ENCODE results near the gene DTNB.
"Not testable (repeated sequence)": the region's sequence is repeated elsewhere in the genome, so short reads cannot be mapped to it uniquely, and the experiment has no call there.

DTNB gene

GRCh38 chr2:25405611-25406295 is 267.6 kb downstream of the DTNB start:
- Histone ChIP-seq H3K27me3 (ENCODE audit: control insufficient read depth in 2 of 2, insufficient read depth in 2 of 2, low read length in 2 of 2) (no peaks in the 10 kb centered on the region), H3K9me3 (ENCODE audit: control insufficient read depth in 2 of 2, low read length in 2 of 2) (no peaks in the 10 kb centered on the region), H3K4me1 (ENCODE audit: control insufficient read depth in 2 of 2, insufficient read depth in 2 of 2, low read length in 2 of 2) (peaks cover 0 to 20% of the 10 kb centered on the region in 2 donors), H3K4me3 (ENCODE audit: low read length in 2 of 2) (no peak overlapping the region), H3K9ac (ENCODE audit: low read depth in 1 of 2, low read length in 2 of 2) (no peak overlapping the region), H3K36me3 (ENCODE audit: control insufficient read depth in 2 of 2, insufficient read depth in 2 of 2, low read length in 2 of 2) (no peaks in the 10 kb centered on the region), H3K27ac (ENCODE audit: low read depth in 2 of 2, low read length in 2 of 2) (no peak overlapping the region)

- H3K27me3 ChIP-seq (ENCODE audit: control insufficient read depth in 2 of 2, insufficient read depth in 2 of 2, low read length in 2 of 2); H3K9ac ChIP-seq (ENCODE audit: low read depth in 1 of 2, low read length in 2 of 2); H3K36me3 ChIP-seq (ENCODE audit: control insufficient read depth in 2 of 2, insufficient read depth in 2 of 2, low read length in 2 of 2); H3K4me3 ChIP-seq (ENCODE audit: low read length in 2 of 2); H3K9me3 ChIP-seq (ENCODE audit: control insufficient read depth in 2 of 2, low read length in 2 of 2): not testable (repeated sequence)
- Histone ChIP-seq H3K27ac (ENCODE audit: low read depth in 2 of 2, low read length in 2 of 2) (peak overlapping the region in 1 of 2 donors; percentile 67), H3K4me1 (ENCODE audit: control insufficient read depth in 2 of 2, insufficient read depth in 2 of 2, low read length in 2 of 2) (peaks cover 0 to 22% of the 10 kb centered on the region in 2 donors)
These were observed 270.1 kb downstream of the DTNB start for GRCh38 chr2:25403120-25403760.

GRCh38 chr2:25402477-25402876 is 270.9 kb downstream of the DTNB start:
- Histone ChIP-seq H3K4me1 (ENCODE audit: control insufficient read depth in 2 of 2, insufficient read depth in 2 of 2, low read length in 2 of 2) (peaks cover 0 to 22% of the 10 kb centered on the region in 2 donors), H3K27me3 (ENCODE audit: control insufficient read depth in 2 of 2, insufficient read depth in 2 of 2, low read length in 2 of 2) (no peaks in the 10 kb centered on the region), H3K36me3 (ENCODE audit: control insufficient read depth in 2 of 2, insufficient read depth in 2 of 2, low read length in 2 of 2) (no peaks in the 10 kb centered on the region), H3K9me3 (ENCODE audit: control insufficient read depth in 2 of 2, low read length in 2 of 2) (no peaks in the 10 kb centered on the region), H3K9ac (ENCODE audit: low read depth in 1 of 2, low read length in 2 of 2) (no peak overlapping the region), H3K4me3 (ENCODE audit: low read length in 2 of 2) (no peak overlapping the region), H3K27ac (ENCODE audit: low read depth in 2 of 2, low read length in 2 of 2) (peak overlapping the region in 1 of 2 donors; percentile 35)

- Histone ChIP-seq H3K4me1 (ENCODE audit: control insufficient read depth in 2 of 2, insufficient read depth in 2 of 2, low read length in 2 of 2) (peaks cover 0 to 22% of the 10 kb centered on the region in 2 donors), H3K27me3 (ENCODE audit: control insufficient read depth in 2 of 2, insufficient read depth in 2 of 2, low read length in 2 of 2) (no peaks in the 10 kb centered on the region), H3K9ac (ENCODE audit: low read depth in 1 of 2, low read length in 2 of 2) (no peak overlapping the region), H3K9me3 (ENCODE audit: control insufficient read depth in 2 of 2, low read length in 2 of 2) (no peaks in the 10 kb centered on the region), H3K27ac (ENCODE audit: low read depth in 2 of 2, low read length in 2 of 2) (peak overlapping the region; percentile 7 to 35), H3K36me3 (ENCODE audit: control insufficient read depth in 2 of 2, insufficient read depth in 2 of 2, low read length in 2 of 2) (no peaks in the 10 kb centered on the region), H3K4me3 (ENCODE audit: low read length in 2 of 2) (no peak overlapping the region)
These were observed 271.9 kb downstream of the DTNB start for GRCh38 chr2:25401307-25402026.

- H3K27ac ChIP-seq (ENCODE audit: low read depth in 2 of 2, low read length in 2 of 2), result peak overlapping the region in 1 of 2 donors; percentile 2
- H3K27me3 ChIP-seq (ENCODE audit: control insufficient read depth in 2 of 2, insufficient read depth in 2 of 2, low read length in 2 of 2), result no peaks in the 10 kb centered on the region
These were observed 272.7 kb downstream of the DTNB start for GRCh38 chr2:25400576-25401216.

DNA sequence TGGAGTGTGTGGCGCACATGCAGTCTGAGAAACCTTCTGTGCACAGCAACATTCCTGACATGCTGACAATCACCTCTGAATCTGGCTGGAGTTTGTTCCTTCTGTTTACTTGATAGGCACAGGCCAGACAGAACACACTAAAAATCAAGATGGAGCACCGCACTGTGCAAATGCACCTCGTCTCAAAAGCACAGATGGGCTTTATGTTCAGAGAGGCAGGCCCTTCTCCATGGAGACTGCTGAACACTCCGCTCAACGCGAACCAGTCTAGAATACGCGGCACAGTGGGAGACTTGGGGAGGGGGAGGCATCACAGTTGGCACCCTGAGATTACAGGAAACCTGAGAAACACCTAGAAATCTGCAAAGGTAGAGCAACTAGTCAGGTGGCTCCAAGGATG is 273.2 kb downstream of the DTNB start:
- Histone ChIP-seq H3K27ac (ENCODE audit: low read depth in 2 of 2, low read length in 2 of 2) (peak overlapping the region in 1 of 2 donors; percentile 2), H3K4me3 (ENCODE audit: low read length in 2 of 2) (no peak overlapping the region)

More at GRCh38 chr2:25400576-25401216, 272.7 kb downstream of the DTNB start:
- peaks cover 0 to 22% of the 10 kb centered on the region in 2 donors for H3K4me1 ChIP-seq (ENCODE audit: control insufficient read depth in 2 of 2, insufficient read depth in 2 of 2, low read length in 2 of 2)
- no peak overlapping the region for H3K9ac ChIP-seq (ENCODE audit: low read depth in 1 of 2, low read length in 2 of 2)
- no peaks in the 10 kb centered on the region for H3K36me3 ChIP-seq (ENCODE audit: control insufficient read depth in 2 of 2, insufficient read depth in 2 of 2, low read length in 2 of 2)
- no peak overlapping the region for H3K4me3 ChIP-seq (ENCODE audit: low read length in 2 of 2)
- no peaks in the 10 kb centered on the region for H3K9me3 ChIP-seq (ENCODE audit: control insufficient read depth in 2 of 2, low read length in 2 of 2)

GRCh38 chr2:25398534-25398933 is 274.8 kb downstream of the DTNB start:
- Histone ChIP-seq H3K27me3 (ENCODE audit: control insufficient read depth in 2 of 2, insufficient read depth in 2 of 2, low read length in 2 of 2) (no peaks in the 10 kb centered on the region), H3K4me1 (ENCODE audit: control insufficient read depth in 2 of 2, insufficient read depth in 2 of 2, low read length in 2 of 2) (peaks cover 0 to 22% of the 10 kb centered on the region in 2 donors), H3K9me3 (ENCODE audit: control insufficient read depth in 2 of 2, low read length in 2 of 2) (no peaks in the 10 kb centered on the region), H3K4me3 (ENCODE audit: low read length in 2 of 2) (no peak overlapping the region), H3K27ac (ENCODE audit: low read depth in 2 of 2, low read length in 2 of 2) (no peak overlapping the region), H3K36me3 (ENCODE audit: control insufficient read depth in 2 of 2, insufficient read depth in 2 of 2, low read length in 2 of 2) (no peaks in the 10 kb centered on the region), H3K9ac (ENCODE audit: low read depth in 1 of 2, low read length in 2 of 2) (no peak overlapping the region)

More for the DNA sequence above, 273.2 kb downstream of the DTNB start:
- Histone ChIP-seq H3K4me1 (ENCODE audit: control insufficient read depth in 2 of 2, insufficient read depth in 2 of 2, low read length in 2 of 2) (peaks cover 0 to 22% of the 10 kb centered on the region in 2 donors), H3K9ac (ENCODE audit: low read depth in 1 of 2, low read length in 2 of 2) (no peak overlapping the region), H3K9me3 (ENCODE audit: control insufficient read depth in 2 of 2, low read length in 2 of 2) (no peaks in the 10 kb centered on the region), H3K36me3 (ENCODE audit: control insufficient read depth in 2 of 2, insufficient read depth in 2 of 2, low read length in 2 of 2) (no peaks in the 10 kb centered on the region), H3K27me3 (ENCODE audit: control insufficient read depth in 2 of 2, insufficient read depth in 2 of 2, low read length in 2 of 2) (no peaks in the 10 kb centered on the region)

DNA sequence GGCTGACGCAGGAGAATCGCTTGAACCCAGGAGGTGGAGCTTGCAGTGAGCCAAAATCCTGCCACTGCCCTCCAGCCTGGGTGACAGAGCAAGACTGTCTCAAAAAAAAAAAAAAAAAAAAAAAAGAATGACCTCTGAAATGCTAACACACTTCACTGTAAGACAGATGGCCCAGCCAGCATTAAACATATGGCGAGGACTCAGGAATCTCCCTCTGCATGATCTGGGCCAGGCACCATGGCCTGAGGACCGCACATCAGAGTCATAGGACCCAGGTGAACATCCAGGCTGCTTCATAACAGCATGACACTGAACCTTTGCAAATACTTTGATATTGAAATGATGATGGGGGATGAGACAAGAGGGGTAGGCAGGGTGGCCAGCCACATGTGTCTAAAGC is 275.6 kb downstream of the DTNB start:
- no peaks in the 10 kb centered on the region for H3K27me3 ChIP-seq (ENCODE audit: control insufficient read depth in 2 of 2, insufficient read depth in 2 of 2, low read length in 2 of 2)

DNA sequence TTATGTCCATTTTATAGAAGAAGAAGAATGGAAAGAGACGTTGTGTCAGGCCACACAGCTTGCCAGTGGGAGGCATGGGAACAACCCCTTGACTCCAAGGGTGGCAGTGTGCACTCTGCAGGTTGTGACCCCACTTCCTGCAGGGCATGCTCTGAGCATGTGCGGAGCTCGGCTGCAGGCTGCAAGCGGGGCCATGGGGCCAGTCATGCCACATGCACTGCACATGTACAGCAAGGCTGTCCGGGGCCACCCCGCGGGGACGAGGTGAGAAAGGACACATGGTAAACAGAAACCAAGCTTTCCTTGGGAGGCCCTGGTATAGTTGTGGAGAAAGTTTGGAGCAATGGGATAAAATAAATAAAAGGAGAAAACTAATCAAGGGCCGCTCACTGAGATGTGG is 284.2 kb downstream of the DTNB start:
- Histone ChIP-seq H3K4me1 (ENCODE audit: control insufficient read depth in 2 of 2, insufficient read depth in 2 of 2, low read length in 2 of 2) (no peaks in the 10 kb centered on the region), H3K27ac (ENCODE audit: low read depth in 2 of 2, low read length in 2 of 2) (no peak overlapping the region), H3K9ac (ENCODE audit: low read depth in 1 of 2, low read length in 2 of 2) (no peak overlapping the region), H3K9me3 (ENCODE audit: control insufficient read depth in 2 of 2, low read length in 2 of 2) (no peaks in the 10 kb centered on the region), H3K4me3 (ENCODE audit: low read length in 2 of 2) (no peak overlapping the region), H3K27me3 (ENCODE audit: control insufficient read depth in 2 of 2, insufficient read depth in 2 of 2, low read length in 2 of 2) (no peaks in the 10 kb centered on the region), H3K36me3 (ENCODE audit: control insufficient read depth in 2 of 2, insufficient read depth in 2 of 2, low read length in 2 of 2) (peaks cover 0 to 2% of the 10 kb centered on the region in 2 donors)

More for the DNA sequence above, 275.6 kb downstream of the DTNB start:
- peaks cover 0 to 22% of the 10 kb centered on the region in 2 donors for H3K4me1 ChIP-seq (ENCODE audit: control insufficient read depth in 2 of 2, insufficient read depth in 2 of 2, low read length in 2 of 2)
- H3K9ac ChIP-seq (ENCODE audit: low read depth in 1 of 2, low read length in 2 of 2), result no peak overlapping the region
- no peaks in the 10 kb centered on the region for H3K36me3 ChIP-seq (ENCODE audit: control insufficient read depth in 2 of 2, insufficient read depth in 2 of 2, low read length in 2 of 2)
- no peaks in the 10 kb centered on the region for H3K9me3 ChIP-seq (ENCODE audit: control insufficient read depth in 2 of 2, low read length in 2 of 2)
- no peak overlapping the region for H3K27ac ChIP-seq (ENCODE audit: low read depth in 2 of 2, low read length in 2 of 2)
- no peak overlapping the region for H3K4me3 ChIP-seq (ENCODE audit: low read length in 2 of 2)
